NCI-H187 treated with DMSO at 0.1 percent for 48 hours (cell line): Measurements from ENCODE around the gene DAW1.

Source experiments
- DNase-seq: peaks from one replicate; lab custom pipeline; 2025; lab: John Stamatoyannopoulos, UW

The DAW1 gene

GRCh38 chr2:227862227-227862740 is 9.1 kb upstream of the DAW1 start:
- no peak for DNase-seq

- no peak for DNase-seq
Observed at GRCh38 chr2:227862741-227863588, 8.5 kb upstream of the DAW1 start.

DNA sequence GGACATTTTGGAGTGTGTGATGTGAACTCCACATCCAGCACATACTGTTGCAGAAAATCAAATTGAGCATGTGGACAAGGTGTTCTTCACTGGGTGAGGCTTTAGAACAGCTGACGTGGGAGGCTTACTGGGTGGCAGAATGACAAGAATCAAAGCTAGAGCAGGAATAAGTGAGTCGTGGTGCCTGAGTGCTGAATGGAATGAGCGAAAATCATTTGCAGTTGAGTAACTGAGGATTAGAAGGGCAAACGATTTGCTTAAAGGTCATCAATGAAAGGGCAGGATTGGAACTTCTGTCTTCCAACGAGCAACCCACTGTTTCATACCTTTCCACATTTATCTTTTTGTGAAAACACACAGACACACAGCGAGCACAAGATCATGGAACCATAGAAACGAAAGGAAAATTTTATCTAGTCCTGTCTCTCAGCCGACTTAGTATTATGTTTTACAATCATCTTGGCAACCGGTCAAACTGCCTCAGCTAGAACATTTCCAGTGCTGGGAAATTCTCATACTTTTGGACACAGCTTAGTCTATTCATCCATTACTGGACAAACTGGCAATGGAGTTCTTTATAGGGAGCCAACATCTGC is 7.2 kb upstream of the DAW1 start:
- no peak for DNase-seq

DNA sequence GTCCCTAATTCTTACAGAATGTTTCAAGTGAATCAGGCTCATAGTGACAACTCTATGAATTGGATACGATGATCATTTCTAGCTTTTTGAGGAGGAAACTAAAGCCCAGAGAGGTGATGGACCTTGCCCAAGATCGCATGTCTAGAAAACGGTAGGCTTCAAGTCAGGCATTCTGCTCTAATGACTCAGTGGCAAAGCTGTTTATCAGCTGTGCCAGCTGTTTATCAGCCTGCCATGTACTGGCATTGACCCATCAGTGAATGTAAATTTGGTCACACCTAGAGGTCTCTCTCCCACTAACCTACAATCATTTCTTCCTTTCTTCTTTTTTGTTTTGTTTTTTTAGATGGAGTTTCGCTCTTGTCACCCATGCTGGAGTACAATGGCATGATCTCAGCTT is 6.1 kb upstream of the DAW1 start:
- no peak for DNase-seq

GRCh38 chr2:227867386-227867785 is 4.0 kb upstream of the DAW1 start:
- DNase-seq = no peak

DNA sequence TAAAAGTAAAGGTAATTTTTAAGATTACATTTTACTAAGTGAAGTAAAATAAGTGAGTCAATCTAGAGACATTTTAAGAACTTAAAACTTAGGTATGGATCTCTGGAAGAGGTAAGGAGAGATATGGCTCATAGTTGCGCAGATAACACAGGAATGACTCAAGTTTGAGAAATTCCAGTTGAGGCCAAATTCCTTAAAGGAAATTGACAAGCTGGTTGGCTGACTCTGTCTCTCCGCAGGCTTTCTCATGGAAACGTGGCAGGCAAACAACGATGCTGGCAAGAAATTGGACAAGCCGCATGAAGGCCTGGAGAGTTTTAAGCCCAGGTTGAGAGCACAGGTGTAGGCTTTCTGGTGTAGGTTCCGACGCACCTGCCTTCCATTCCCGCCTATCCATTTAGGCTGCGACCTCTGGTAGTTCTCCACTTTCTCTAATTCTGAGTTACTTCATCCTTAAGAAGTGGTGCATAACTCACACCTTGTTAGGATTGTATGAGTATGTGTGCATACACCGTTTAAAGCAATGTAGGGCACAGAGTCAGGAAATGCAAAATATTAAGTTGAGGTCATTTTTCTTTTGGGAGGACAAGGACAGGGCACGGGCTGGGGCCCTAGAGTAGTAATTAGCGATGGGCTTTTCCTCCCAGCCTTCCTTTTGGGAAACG is 589 bp upstream of the DAW1 start:
- no peak for DNase-seq

DNA sequence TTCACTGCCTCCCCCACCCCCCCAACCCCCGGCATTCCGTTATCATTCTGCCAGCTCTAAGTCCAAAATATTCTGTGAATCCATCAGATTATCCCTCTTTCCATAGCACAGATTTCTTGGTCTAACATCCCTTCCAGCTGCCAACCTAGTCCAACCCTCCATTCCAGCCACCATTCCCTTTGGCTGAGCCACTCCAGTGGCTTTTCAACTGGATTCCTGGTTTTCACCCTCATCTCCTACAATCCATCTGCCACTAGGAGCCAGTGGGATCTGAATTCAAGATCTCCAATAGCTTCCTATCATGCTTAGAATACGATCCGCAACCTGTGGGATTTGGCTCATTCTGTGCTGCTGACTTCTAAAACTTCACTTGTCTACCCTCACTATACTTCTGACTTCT is 1.2 kb downstream of the DAW1 start:
- DNase-seq = no peak

- no peak for DNase-seq
Observed at GRCh38 chr2:227876300-227876801, 4.9 kb downstream of the DAW1 start.

DNA sequence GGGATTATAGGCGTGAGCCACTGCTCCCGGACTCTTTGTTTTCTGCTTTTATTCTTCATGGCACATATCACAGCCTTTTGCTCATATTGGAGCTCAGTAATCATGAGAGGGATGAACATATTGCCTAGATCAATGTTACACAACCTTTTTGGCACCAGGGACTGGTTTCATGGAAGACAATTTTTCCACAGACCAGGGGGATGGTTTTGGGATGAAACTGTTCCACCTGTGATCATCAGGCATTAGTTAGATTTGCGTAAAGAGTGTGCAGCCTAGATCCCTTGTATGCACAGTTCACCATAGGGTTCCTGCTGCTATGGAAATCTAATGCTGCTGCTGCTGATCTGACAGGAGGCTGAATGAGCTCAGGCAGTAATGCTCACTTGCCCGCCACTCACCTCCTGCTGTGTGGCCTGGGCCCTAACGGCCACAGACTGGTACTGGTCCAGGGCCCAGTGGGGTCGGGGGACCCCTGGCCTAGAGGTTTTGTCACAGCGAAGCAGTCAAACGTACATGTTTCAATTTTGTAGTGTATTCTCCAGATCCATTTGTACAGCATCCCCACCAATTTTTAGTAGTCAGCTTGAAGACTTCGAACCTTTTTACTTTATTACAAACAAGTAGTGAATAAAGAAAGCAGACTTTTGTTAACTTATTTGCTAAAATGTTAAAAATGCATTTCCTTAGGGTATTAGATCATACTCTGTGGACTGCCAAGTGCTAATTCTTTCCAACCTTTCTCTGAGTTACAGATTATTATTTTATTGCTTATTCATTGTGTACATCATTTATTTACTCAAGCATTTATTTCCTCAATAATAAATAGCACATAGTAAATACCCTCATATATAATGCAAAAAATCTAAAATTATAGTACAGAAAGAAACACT is 6.2 kb downstream of the DAW1 start:
- no peak for DNase-seq

DNA sequence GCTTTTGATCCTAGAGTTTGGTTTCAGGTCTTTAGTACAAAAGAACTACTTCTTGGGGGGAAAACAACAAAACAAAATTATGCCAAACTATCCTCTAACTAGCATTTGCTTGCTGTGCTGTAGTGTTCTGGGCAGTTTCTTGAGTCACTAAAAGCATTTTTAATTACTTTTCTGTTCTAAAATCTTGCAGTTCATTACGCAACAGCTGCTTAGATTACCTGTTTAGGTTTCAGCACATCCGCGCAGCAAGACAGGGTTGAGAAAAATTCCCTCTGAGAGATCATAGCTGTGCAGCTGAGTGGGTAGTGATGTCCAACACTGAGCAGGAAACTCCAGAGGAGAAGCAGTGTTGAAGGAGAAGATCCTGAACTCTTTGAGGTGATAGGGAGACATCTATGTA is 9.0 kb downstream of the DAW1 start:
- no peak for DNase-seq

- DNase-seq = no peak
Observed at GRCh38 chr2:227881866-227882517, 10.6 kb downstream of the DAW1 start.

- peak; percentile 13 for DNase-seq
Observed at GRCh38 chr2:227884511-227884947, 13.1 kb downstream of the DAW1 start.

- no peak for DNase-seq
Observed at GRCh38 chr2:227886149-227886548, 14.7 kb downstream of the DAW1 start.

DNA sequence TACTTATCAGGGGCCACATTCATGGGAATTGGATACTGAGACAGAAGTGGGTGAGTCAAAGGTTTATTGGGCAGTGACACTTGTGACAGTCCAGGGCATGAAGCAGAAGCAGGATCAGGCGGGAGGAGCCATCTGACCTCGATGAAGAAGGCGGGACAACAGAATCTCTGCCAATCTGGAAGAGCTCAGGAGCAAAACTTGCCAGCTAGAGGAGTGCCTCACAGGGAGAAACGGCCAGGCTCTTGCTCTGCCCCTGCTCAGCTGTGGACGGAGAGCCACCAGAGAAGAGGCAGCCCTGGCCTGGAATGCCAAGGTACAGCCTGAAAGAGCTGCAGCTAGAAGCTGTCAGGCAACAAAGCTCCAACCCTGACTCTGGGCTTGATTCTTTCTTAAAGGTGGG is 16.9 kb downstream of the DAW1 start:
- DNase-seq = no peak

DNA sequence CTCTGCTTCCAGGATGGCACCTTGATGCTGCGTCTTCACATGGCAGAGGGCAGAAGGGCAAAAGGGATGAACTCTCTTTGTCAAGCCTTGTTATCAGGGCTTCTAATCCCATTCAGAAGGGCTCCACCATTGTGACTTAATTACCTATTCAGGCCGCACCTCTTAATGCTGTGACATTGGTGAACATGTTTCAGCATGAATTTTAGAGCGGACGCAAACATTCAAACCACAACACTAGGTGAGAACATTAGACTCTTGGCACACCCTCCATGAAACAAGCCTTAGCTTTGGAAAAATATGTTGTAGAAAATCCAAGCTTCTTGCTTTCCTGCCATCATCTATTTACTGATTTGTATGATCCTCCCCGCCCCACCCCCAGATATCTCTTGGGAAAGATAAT is 17.9 kb downstream of the DAW1 start:
- no peak for DNase-seq

GRCh38 chr2:227890495-227891079 is 19.2 kb downstream of the DAW1 start:
- no peak for DNase-seq

DNA sequence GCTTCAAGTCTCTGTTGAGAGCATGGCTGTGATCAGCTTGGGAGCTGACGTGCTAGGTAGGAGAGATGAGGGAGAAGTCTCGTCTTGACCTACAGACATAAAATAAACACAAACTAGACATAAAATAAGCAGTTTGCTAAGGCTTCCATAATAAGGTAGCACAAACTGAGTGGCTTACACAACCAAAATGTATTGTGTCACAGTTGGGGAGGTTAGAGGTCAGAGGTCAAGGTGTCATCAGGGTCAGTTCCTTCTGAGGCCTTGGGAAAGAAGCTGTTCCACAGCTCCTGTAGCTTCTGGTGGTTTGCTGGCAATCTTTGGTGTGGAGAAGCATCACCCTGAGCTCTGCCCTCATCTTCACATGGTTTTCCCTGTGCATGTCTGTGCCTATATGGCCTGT is 20.2 kb downstream of the DAW1 start:
- DNase-seq = no peak

GRCh38 chr2:227903381-227903780 is 31.9 kb downstream of the DAW1 start:
- DNase-seq = no peak

GRCh38 chr2:227906991-227907390 is 35.6 kb downstream of the DAW1 start:
- no peak for DNase-seq

DNA sequence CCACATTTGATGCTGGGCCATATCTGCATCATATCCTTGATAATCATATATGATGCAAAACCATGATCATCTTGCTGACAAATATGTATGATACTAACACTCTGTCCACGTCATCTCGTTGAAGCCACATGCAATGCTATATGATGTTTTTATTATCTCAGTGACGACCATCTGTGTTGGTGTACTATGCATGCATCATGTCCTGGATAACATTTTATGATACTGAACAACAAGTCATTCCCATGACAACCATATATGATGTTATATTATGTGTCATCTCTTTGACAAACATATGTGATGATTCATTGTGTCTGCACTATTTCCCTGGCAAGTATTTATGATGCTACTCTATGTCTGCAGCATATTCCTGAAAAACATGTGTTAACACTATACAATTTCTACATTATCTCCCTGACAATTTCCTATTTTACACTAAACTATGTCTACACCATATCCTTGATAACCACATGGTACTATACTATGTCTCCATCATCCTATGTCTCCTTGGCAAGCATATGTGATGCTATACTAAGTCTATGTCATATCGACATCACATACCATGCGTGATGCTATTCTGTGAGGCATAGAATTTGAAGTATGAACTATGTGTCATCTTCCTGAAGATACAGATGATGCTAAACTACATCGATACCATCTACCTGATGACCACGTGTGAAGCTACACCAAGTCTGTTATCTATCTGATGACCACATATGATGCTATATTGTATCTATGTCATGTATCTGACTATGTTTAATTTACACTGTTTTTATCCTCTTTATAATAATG is 37.0 kb downstream of the DAW1 start:
- DNase-seq = no peak
